ENCODE results near the gene ANGEL1.

Gene ANGEL1

DNA sequence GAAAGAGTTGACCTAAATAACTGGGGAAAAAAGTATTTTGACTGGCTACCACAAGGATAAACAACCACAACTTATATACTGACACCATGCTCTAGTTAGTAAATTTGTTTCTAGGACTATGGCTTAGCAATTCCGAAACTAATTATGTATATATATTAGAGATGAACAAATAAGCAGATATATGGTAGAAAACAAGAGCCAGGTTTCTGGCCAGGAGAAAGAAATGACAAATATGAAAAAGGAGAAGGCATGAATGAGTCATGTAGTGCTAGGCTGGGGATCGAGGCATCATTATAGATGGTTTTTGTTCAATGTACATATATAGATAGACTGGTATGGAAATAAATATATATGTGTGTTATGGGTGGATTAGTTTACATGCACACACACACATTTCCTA lies 8.0 kb upstream of the ANGEL1 start:
- no peak overlapping the region for H3K4me3 ChIP-seq (replicated peaks; ENCODE audit: low read depth, low read length)
- no peak for DNase-seq (ENCODE audit: low read depth)
- TF ChIP-seq, protein P1, sequence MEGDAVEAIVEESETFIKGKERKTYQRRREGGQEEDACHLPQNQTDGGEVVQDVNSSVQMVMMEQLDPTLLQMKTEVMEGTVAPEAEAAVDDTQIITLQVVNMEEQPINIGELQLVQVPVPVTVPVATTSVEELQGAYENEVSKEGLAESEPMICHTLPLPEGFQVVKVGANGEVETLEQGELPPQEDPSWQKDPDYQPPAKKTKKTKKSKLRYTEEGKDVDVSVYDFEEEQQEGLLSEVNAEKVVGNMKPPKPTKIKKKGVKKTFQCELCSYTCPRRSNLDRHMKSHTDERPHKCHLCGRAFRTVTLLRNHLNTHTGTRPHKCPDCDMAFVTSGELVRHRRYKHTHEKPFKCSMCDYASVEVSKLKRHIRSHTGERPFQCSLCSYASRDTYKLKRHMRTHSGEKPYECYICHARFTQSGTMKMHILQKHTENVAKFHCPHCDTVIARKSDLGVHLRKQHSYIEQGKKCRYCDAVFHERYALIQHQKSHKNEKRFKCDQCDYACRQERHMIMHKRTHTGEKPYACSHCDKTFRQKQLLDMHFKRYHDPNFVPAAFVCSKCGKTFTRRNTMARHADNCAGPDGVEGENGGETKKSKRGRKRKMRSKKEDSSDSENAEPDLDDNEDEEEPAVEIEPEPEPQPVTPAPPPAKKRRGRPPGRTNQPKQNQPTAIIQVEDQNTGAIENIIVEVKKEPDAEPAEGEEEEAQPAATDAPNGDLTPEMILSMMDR (IDR thresholded peaks at IDR 0.05; ENCODE audit: low read length, missing control alignments), result no peak

DNA sequence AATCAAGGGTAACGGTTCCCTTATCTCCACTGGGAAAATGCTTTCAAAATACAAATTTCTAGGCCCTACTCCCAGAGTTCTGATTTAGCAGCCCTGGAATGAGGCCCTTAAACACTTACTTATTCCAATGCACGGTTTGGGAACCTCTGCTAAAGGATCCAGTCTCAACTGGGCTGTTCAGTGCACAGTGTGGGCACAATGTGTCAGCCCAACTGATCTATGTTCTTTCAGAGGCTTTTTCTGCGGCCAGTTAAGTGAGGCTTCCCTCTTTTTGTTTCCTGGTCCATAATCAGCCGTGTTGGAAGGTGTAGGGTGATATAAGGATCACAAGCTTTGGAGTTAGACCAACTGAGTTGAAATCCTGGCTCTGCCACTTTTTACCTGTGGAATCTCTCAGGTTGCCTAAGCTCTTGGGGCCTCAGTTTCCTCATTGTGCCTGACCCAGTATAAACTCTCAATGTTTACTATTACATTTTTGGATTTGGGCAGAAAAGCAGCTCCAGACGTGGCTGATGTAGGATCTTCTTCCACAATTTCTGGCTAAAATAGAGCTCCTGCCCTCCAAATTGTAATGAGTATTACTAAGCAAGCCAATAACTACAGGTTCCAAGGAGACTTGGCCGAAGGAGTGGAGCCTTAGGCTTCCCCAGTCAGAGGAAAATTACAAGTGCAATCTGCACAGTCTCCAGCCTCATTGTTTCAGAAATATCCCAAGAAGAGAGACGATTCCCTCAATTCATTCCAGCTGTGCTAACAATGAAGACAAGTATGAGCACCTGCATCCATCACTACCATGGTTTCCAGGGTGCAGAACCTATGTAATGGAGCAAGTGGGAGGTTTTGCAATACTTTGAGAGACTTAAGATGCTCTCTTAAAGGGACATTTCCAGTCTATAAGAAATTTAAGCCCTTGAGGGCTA lies 2.3 kb upstream of the ANGEL1 start:
- DNase-seq (ENCODE audit: low read depth), result no peak
- TF ChIP-seq, protein P1 (IDR thresholded peaks at IDR 0.05; ENCODE audit: low read length, missing control alignments), result no peak
- no peak overlapping the region for H3K4me3 ChIP-seq (replicated peaks; ENCODE audit: low read depth, low read length)

DNA sequence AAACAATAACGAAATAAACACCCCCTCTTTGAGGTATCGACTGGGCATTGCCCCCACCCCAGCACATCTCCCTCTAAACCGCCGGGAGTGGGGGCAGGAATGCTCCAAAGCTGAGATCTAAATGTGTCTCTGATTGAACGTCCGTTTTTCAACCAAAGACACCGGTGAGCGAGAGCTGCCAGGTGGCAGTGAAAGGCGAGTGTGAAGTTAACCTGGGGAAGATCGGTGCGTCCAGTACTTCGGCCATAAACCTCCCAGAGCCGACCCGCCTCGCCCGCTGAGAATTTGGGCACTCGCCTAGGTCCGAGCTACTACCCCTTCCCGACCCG lies 625 bp downstream of the ANGEL1 start:
- DNase-seq (ENCODE audit: low read depth), result no peak

DNA sequence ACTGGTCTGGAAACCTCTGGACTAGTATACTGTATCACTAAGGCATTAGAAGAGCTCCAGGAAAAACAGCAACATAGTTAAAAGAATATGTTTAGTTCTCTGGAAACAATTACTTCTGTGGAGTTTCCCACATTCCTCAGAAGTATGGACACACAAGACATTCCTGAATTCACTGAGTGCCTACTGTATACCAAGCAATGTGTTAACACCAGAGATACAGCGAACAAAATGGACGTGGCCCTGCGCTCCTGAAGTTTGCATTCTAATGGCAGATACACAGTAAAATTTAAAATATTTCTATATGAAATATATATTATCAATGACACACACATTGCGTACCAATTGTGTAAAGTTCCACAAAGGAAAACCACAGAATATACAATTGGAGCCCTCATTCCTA lies 1.1 kb downstream of the ANGEL1 start:
- TF ChIP-seq, protein P1 (IDR thresholded peaks at IDR 0.05; ENCODE audit: low read length, missing control alignments), result no peak
- DNase-seq (ENCODE audit: low read depth), result peak; percentile 42
- peak overlapping the region; percentile 78 for H3K4me3 ChIP-seq (replicated peaks; ENCODE audit: low read depth, low read length)

More for the DNA sequence above, 625 bp downstream of the ANGEL1 start:
- TF ChIP-seq, protein P1 (IDR thresholded peaks at IDR 0.05; ENCODE audit: low read length, missing control alignments), result no peak
- H3K4me3 ChIP-seq (replicated peaks; ENCODE audit: low read depth, low read length), result peak overlapping the region; percentile 78

DNA sequence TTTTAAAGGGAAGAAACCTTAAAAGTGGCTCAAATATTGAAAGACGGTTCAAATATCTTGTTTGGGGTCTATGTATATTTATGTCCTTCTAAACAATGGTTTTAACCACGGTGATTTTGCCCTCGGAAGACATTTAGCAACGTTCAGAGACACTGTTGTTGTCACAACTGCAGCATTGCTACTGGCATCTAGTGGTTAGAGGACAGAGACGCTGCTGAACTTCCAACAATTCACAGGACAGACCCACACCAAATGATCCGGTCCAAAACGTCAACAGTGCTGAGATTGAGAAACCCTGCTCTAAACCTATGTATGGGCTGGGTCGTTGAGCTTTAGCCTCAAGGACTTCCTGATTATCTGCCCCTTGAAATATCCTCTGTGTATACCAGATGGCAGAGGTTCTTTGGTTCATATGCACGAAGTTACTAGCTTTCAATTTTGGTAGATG lies 1.7 kb downstream of the ANGEL1 start:
- TF ChIP-seq, protein P1 (IDR thresholded peaks at IDR 0.05; ENCODE audit: low read length, missing control alignments), result peak; percentile 74
- peak; percentile 66 for DNase-seq (ENCODE audit: low read depth)
- peak overlapping the region; percentile 78 for H3K4me3 ChIP-seq (replicated peaks; ENCODE audit: low read depth, low read length)

DNA sequence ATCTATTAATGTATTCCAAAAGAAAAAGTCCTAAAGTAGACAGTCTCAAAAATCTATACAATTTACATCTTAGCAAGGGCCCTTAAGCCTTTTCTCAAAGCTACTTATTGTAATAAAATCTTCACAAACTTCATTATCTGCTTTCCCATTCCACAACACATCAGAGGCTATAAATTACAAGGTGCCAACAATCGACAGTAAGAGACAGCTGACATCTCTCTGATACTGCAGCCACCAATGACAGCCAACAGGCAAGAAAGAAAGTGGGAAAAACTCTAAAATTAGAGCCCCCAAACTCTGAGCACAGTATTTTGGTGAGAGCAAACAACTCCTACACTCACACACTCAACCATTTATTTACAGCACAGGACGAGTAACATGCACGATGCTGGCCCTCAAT lies 2.2 kb downstream of the ANGEL1 start:
- H3K4me3 ChIP-seq (replicated peaks; ENCODE audit: low read depth, low read length), result peak overlapping the region; percentile 78
- no peak for DNase-seq (ENCODE audit: low read depth)
- TF ChIP-seq, protein P1 (IDR thresholded peaks at IDR 0.05; ENCODE audit: low read length, missing control alignments), result no peak

DNA sequence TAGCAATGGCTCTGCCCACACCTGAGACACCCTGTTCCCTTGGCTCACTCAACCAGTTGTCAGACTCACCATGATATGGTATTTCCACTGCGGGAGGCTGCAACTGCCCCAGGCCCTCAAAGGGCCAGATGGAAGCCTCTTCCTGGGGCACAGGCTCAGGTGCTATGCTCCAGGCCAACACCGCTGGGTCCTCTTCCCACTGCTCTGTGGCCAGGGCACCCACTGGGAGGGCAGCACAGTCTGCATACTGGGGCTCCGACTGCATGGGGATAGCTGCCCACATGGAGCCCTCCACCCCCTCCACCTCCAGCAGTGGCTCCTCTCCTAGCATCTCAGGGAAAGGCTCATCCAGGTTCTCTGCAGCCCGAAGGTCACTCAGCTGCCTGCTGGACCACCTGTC lies 3.7 kb downstream of the ANGEL1 start:
- TF ChIP-seq, protein P1 (IDR thresholded peaks at IDR 0.05; ENCODE audit: low read length, missing control alignments), result no peak
- DNase-seq (ENCODE audit: low read depth), result no peak
- H3K4me3 ChIP-seq (replicated peaks; ENCODE audit: low read depth, low read length), result no peak overlapping the region
